Measurements from ENCODE around the gene HOXD10.

The HOXD10 gene

GRCh38 chr2:176105078-176105729 is 11.4 kb upstream of the HOXD10 start:
- in situ Hi-C loops (cut with MboI; ENCODE audit: low sequenced_read_pairs), result no loop called here

GRCh38 chr2:176105730-176106580 is 10.6 kb upstream of the HOXD10 start:
- in situ Hi-C loops (cut with MboI; ENCODE audit: low sequenced_read_pairs), result no loop called here

- in situ Hi-C loops (cut with MboI; ENCODE audit: low sequenced_read_pairs), result no loop called here
Observed at GRCh38 chr2:176106581-176107539, 9.7 kb upstream of the HOXD10 start, which contains the start of gene HOXD11. HOXD11 (plus strand) TSS chr2:176107280; CDS start chr2:176107356, 76 bp downstream.

GRCh38 chr2:176107731-176108181 is 8.8 kb upstream of the HOXD10 start:
- in situ Hi-C loops (cut with MboI; ENCODE audit: low sequenced_read_pairs), result no loop called here

DNA sequence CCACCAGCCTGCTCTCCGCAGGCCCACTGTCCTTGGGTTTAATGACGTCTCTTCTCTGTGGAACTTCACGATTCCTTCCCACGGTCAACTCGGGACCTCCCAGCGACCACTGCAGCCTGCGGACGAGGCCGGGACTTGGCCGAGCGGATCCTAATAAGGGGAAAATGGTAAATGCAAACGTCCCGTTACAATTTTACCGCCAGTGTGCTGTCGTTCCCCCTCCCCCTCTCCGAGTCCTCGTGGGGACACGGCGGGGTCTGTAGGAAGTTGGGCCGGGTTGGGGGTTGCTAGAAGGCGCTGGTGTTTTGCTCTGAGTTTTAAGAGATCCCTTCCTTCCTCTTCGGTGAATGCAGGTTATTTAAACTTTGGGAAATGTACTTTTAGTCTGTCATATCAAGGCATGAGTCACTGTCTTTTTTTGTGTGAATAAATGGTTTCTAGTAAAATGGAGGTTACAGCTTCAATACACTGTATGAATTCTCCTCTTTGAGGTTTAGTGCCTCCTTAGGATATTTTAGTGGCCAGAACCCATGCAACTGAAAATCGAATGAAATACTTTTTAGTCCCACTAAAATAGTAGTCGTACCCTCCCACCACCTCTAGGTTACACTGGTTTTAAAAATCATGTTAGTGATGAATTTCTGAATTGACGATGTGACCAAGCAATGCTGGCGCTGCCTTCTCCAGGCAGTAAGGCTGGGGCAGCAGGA is 7.2 kb upstream of the HOXD10 start:
- in situ Hi-C loops (cut with MboI; ENCODE audit: low sequenced_read_pairs), result no loop called here

GRCh38 chr2:176109946-176110345 is 6.6 kb upstream of the HOXD10 start:
- in situ Hi-C loops (cut with MboI; ENCODE audit: low sequenced_read_pairs), result no loop called here

DNA sequence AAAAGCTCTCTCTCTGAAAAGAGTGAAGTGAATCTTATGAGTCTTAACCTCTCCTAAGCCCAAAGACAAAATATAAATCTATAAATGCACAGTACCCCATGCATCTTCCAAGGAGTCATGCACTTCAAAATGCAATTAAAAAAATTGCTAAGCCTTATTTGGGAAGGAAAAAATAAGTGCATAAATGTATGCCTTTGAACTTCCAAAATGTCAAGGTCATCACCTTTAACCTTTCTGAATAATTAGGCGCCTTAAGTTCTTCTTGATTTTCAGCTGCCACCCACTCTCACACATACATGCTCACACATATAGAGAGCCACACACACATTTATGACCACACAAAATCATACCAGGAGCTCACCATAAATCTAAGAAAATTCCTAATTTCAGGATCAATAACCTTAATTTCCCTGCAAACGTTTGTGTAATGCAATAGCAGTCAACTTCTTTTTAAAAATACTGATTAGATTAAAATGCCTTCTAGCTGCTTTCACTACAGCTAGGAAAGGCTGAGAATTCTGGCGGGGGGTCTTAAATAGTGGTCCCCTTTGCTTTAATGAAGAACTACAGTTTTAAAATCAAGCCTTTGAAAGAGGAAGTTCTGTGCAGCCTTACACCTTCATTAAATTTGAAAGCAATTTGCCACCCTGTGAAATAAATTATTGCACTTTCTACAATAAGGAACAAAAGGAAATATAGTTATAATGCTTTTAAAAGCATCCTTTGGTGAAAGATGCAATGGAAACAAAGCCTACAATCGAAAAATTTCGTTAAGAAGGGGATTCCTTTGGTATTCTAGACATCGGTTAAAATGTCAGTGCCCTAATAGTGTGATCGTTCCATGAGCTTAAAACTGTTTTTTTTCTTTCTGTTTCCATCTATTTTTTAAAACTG is 5.9 kb upstream of the HOXD10 start:
- in situ Hi-C loops (cut with MboI; ENCODE audit: low sequenced_read_pairs), result no loop called here

GRCh38 chr2:176111309-176111663 is 5.3 kb upstream of the HOXD10 start:
- in situ Hi-C loops (cut with MboI; ENCODE audit: low sequenced_read_pairs), result no loop called here

- in situ Hi-C loops (cut with MboI; ENCODE audit: low sequenced_read_pairs), result no loop called here
Observed at GRCh38 chr2:176111846-176112374, 4.7 kb upstream of the HOXD10 start.

- in situ Hi-C loops (cut with MboI; ENCODE audit: low sequenced_read_pairs), result no loop called here
Observed at GRCh38 chr2:176112375-176113302, 3.9 kb upstream of the HOXD10 start.

DNA sequence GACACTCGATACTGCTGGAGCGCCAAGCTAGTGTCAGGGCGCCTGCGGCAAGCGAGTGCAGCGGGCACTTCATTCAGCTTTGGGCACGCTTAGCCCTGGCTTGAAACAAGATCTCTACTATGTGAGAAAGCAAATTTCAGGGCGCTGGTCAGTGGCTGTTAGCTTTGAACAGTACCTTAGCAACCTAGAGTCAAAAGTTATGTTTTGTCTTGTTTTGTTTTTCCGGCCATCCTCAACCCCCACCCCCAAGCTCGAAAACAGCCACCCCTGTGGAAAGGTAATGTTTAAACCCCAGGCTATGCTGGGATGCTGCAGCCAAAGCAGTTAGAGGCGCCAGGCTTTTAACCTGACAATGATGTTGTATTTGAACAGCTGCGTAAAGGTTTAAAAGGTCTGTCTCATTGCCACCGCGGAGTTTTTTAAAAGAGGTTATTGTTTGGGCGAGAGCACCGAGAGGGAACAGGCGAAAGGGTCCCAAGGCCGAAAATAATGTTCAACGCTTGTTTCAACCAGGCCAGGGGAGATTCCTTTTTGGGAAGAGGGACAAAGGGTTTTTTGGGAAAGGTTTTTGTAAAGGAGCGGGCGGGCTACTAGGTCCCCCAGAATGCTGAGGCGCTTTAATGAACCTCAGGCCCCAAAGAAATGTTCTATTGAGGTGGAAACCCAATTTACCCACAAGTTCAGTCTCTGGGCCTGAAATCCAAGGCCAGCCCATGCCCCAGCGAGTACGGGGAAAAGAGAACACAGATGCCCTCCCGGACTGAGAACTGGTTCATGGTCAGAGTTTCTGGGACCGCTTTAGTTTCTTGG is 2.3 kb upstream of the HOXD10 start:
- in situ Hi-C loops (cut with MboI; ENCODE audit: low sequenced_read_pairs), result no loop called here

DNA sequence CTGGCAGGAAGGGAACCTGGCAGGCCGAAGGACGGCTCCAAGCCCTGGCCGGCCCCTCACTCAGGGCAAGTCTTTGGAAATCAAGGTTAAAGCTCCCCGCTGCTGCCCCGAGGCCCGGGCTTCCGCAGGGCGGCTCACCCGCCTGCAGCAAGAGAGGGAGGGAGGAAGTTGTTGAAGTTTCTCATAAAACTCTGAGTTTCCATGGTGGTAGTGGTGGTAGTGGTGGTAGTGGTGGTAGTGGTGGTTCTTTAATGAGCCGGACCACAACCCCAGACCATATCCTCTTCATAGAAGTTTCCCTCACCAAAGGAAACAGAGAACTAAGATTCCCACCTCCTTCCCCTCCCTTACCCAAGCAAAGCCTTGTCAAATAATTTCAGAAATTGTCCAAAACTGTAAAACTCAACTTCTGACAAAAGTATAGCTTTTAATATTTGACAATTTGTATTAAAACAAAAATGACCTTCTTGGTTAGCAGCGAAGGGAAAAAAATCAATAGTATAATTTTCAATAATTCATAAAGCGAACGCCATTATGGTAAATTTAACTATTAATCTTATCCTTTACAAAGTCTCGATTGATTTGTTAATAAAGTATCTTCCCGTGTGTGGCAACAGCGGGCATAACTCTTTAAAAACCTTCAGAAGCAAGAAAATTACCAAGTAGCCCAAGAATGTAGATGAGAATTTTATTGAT is 1.5 kb upstream of the HOXD10 start:
- in situ Hi-C loops (cut with MboI; ENCODE audit: low sequenced_read_pairs), result no loop called here

DNA sequence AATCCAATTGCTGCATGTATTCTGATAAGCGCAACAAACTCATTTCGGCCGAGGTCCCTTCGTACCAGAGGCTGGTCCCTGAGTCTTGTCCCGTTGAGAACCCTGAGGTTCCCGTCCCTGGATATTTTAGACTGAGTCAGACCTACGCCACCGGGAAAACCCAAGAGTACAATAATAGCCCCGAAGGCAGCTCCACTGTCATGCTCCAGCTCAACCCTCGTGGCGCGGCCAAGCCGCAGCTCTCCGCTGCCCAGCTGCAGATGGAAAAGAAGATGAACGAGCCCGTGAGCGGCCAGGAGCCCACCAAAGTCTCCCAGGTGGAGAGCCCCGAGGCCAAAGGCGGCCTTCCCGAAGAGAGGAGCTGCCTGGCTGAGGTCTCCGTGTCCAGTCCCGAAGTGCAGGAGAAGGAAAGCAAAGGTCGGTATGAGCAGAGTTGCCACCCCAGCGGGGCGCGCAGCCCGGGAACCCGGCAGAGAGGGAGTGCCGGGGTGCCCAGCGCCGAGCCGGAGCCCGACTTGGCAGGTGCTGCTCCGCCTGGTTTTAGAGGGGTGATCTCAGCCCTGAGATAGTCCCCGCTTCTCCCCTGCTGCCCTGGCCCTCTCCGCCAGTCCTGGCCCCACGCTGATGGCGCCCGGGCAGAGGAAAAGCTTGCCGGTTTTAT is 714 bp downstream of the HOXD10 start:
- in situ Hi-C loops (cut with MboI; ENCODE audit: low sequenced_read_pairs), result no loop called here

GRCh38 chr2:176117823-176118371 is 1.3 kb downstream of the HOXD10 start:
- in situ Hi-C loops (cut with MboI; ENCODE audit: low sequenced_read_pairs), result no loop called here

DNA sequence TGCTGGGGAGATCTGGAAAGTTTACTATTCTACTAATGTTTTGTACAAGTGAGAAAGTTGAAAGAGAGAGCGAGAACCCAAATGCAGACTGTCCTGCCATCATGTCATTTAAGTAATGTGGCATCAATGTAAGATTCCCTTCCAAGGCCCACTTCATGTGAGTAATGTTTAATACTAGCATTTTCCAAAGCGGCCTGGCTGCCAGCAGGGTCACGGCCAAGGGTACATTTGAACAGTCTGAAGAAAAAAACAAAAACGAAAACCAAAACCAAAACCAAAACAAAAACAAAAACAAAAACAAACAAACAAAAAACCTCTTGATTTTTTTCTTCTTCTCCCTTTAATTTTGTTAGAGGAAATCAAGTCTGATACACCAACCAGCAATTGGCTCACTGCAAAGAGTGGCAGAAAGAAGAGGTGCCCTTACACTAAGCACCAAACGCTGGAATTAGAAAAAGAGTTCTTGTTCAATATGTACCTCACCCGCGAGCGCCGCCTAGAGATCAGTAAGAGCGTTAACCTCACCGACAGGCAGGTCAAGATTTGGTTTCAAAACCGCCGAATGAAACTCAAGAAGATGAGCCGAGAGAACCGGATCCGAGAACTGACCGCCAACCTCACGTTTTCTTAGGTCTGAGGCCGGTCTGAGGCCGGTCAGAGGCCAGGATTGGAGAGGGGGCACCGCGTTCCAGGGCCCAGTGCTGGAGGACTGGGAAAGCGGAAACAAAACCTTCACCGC is 2.2 kb downstream of the HOXD10 start:
- in situ Hi-C loops (cut with MboI; ENCODE audit: low sequenced_read_pairs), result no loop called here

Data from HL-60/S4 (cell line).